ENCODE data around the gene PLCB3.
"Not testable (repeated sequence)": the region's sequence is repeated elsewhere in the genome, so short reads cannot be mapped to it uniquely, and the experiment has no call there.

The PLCB3 gene

DNA sequence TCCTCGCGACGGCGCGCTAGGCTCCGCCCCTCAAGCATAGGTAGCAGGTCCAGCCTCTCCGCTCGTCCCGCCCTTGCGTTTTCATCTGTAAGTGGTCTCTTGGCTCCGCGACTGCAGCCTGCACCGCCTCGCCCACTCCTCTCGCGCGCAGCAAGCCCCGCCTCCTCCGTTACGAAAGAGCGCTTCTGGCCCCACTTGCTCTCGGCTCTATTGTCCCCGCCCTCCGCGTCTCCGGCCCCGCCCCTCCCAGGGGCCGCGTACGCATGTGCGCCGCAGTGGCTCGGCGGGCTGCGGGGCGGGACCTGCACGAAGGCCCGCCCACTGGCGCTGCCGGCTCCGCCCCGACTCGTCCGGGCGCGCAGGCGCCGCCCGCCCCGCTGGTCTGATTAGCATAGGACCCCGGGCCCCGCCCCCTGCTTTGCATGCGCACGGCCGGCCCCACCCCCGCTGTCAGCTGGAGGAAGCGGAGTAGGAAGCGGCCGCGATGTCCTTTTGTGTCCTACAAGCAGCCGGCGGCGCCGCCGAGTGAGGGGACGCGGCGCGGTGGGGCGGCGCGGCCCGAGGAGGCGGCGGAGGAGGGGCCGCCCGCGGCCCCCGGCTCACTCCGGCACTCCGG lies 53.9 kb downstream of the PLCB3 start, which contains the start of gene ESRRA:
ESRRA (plus strand) TSS at position 450 of the 616 bp plus-strand sequence. CDS start 1,656 bp downstream, outside the sequence.
- Histone ChIP-seq H3K36me3 (no peaks in the 10 kb centered on the region), H3K27me3 (peaks cover 8% of the 10 kb centered on the region), H3K4me3 (ENCODE audit: low read depth, low read length) (peak within 1 kb of the TSS; percentile 69), H3K4me1 (no peaks in the 10 kb centered on the region), H3K9me3 (no peaks in the 10 kb centered on the region)
- TF ChIP-seq, protein P1, sequence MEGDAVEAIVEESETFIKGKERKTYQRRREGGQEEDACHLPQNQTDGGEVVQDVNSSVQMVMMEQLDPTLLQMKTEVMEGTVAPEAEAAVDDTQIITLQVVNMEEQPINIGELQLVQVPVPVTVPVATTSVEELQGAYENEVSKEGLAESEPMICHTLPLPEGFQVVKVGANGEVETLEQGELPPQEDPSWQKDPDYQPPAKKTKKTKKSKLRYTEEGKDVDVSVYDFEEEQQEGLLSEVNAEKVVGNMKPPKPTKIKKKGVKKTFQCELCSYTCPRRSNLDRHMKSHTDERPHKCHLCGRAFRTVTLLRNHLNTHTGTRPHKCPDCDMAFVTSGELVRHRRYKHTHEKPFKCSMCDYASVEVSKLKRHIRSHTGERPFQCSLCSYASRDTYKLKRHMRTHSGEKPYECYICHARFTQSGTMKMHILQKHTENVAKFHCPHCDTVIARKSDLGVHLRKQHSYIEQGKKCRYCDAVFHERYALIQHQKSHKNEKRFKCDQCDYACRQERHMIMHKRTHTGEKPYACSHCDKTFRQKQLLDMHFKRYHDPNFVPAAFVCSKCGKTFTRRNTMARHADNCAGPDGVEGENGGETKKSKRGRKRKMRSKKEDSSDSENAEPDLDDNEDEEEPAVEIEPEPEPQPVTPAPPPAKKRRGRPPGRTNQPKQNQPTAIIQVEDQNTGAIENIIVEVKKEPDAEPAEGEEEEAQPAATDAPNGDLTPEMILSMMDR (IDR thresholded peaks at IDR 0.05; ENCODE audit: low read depth, low read length) = no peak
- DNase-seq = peak; percentile 98

DNA sequence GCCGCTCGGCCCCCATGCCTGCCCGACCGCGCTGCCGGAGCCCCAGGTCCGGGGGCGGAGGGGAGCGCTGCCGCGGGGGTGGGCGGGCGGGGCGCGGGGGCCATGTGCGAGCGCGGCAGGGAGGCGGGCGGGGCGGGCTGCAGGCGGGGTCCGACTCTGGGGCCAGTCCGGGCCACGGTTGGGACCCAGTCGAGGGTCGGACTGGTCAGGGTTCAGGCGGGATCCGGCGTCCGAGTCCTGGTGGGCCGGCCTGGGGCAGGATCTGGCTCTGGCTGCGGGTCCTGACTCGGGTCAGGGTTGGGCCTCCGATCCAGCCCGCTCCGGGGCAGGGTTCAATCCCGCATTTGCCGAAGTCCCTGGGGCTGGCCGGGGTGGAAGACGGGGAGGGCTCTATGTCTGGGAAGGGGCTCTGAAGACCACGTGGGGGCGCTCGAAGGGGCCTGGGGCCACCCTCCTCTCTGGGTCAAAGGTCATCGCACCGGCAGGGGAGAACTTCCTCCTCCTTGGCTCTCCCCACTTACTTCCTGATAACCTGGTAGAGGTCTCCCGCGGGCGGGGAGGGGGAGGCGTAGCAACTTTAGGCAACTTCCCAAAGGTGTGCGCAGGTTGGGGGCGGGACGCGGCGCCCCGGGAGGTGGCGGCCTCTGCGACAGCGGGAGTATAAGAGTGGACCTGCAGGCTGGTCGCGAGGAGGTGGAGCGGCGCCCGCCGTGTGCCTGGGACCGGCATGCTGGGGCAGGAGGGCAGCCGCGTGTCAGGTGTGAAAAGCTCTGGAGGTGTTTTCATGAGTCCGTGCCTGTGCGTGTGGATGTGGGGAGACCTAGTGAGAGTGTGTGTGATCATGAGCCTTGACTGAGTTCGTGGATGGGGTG lies 54.6 kb downstream of the PLCB3 start:
- Histone ChIP-seq H3K4me3 (ENCODE audit: low read depth, low read length) (peak overlapping the region; percentile 69), H3K36me3 (no peaks in the 10 kb centered on the region), H3K27me3 (peaks cover under 1% of the 10 kb centered on the region; the same call in 1 of the 2 replicates), H3K9me3 (no peaks in the 10 kb centered on the region), H3K4me1 (no peaks in the 10 kb centered on the region)
- peak; percentile 52 for DNase-seq
- TF ChIP-seq, protein P1 (IDR thresholded peaks at IDR 0.05; ENCODE audit: low read depth, low read length) = 0 out of 2 replicates have a peak, but pooled peaks have one; percentile 13

DNA sequence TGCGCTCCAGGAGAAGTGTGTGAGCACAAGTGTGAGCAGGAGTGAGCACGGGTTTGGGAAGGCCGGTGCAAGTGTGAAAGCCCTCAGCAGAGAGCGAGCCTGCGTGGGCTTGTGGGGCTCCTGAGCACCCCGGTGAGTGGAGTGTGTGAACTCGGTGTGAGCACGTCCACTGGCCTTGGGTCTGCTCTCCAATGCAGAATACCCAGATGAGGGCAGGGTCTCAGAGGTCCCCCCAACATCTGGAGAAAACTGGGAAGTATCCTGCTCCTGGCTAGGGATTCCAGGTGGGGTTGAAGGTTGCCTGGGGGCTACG lies 55.2 kb downstream of the PLCB3 start:
- H3K9me3 ChIP-seq = no peaks in the 10 kb centered on the region
- peak overlapping the region; percentile 69 for H3K4me3 ChIP-seq (ENCODE audit: low read depth, low read length)
- TF ChIP-seq, protein P1 (IDR thresholded peaks at IDR 0.05; ENCODE audit: low read depth, low read length) = no peak

DNA sequence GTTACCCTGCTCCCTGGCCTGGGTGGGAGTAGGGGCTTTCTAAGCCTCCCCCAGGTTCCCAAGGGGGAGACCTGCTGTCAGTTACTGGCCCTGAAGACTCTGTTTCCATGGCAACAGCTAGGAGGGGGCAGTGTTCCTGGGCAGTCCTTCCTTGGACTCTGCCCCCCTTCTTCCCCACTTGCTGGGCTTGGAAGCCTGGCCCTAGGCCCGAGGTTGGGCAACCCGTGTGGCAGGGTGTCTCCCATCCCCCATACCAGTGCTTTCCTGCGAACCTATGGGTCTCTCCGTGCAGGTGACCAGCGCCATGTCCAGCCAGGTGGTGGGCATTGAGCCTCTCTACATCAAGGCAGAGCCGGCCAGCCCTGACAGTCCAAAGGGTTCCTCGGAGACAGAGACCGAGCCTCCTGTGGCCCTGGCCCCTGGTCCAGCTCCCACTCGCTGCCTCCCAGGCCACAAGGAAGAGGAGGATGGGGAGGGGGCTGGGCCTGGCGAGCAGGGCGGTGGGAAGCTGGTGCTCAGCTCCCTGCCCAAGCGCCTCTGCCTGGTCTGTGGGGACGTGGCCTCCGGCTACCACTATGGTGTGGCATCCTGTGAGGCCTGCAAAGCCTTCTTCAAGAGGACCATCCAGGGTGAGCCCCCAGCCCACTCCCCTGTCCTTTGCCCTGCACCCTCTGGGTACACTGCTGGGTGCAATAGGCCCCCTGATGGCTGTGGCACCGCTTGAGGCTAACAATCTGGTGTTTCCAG lies 55.7 kb downstream of the PLCB3 start:
- H3K4me3 ChIP-seq (ENCODE audit: low read depth, low read length) = peak overlapping the region; percentile 69
- no peaks in the 10 kb centered on the region for H3K9me3 ChIP-seq
- no peaks in the 10 kb centered on the region for H3K4me1 ChIP-seq
- TF ChIP-seq, protein P1 (IDR thresholded peaks at IDR 0.05; ENCODE audit: low read depth, low read length) = no peak
- no peaks in the 10 kb centered on the region for H3K27me3 ChIP-seq
- DNase-seq = no peak
- no peaks in the 10 kb centered on the region for H3K36me3 ChIP-seq

More for the DNA sequence above, 55.2 kb downstream of the PLCB3 start:
- Histone ChIP-seq H3K27me3 (no peaks in the 10 kb centered on the region), H3K4me1 (no peaks in the 10 kb centered on the region), H3K36me3 (no peaks in the 10 kb centered on the region)
- DNase-seq = no peak

DNA sequence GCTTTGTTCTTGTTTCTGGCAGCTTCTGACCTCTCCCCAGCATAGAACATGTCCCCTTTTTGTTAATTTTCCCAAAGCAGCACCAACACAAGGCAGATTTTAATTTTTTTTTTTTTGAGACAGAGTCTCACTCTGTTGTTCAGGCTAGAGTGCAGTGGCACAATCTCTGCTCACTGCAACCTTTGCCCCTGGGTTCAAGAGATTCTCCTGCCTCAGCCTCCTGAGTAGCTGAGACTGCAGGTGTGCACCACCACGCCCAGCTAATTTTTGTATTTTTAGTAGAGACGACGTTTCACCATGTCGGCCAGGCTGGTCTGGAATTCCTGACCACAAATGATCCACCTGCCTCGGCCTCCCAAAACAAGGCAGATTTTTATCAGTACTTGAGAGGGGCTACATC lies 56.5 kb downstream of the PLCB3 start:
- not testable (repeated sequence) for H3K4me1 ChIP-seq; H3K36me3 ChIP-seq; H3K4me3 ChIP-seq (ENCODE audit: low read depth, low read length); H3K9me3 ChIP-seq; H3K27me3 ChIP-seq; DNase-seq

DNA sequence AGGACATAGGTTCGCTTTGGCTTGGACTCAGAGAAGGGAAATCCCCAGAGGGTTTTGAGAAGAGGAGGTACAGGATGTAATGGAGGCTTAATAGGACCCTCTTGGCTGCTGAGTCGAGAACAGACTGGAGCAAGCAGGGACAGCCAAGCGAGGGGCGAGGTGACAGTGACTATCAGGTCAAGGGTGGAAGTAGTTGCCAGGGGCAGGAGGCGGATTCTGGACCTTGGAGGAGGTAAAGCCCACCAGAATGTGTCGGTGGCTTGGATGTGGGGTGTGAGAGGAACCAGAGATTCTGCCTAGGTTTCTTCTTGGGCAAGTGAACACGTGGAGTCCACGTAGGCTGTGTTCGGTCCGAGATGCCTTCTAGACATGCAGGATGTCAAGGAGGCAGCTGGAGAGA lies 61.6 kb downstream of the PLCB3 start:
- no peaks in the 10 kb centered on the region for H3K27me3 ChIP-seq
- TF ChIP-seq, protein P1 (IDR thresholded peaks at IDR 0.05; ENCODE audit: low read depth, low read length) = no peak
- no peak for DNase-seq
- no peak overlapping the region for H3K4me3 ChIP-seq (ENCODE audit: low read depth, low read length)
- 0 out of 2 replicates have a peak, but pooled peaks cover 6% of the 10 kb centered on the region for H3K36me3 ChIP-seq
- H3K4me1 ChIP-seq = no peaks in the 10 kb centered on the region
- no peaks in the 10 kb centered on the region for H3K9me3 ChIP-seq

Measured in BE2C (cell line).